Activated CD4-positive, alpha-beta T cell treated with anti-CD3 and anti-CD28 coated beads, Interleukin-2, amount 50 U/mL, for 24 hours (primary cell): ENCODE measurements around the gene NCKAP1.
"Not testable (repeated sequence)": the region's sequence is repeated elsewhere in the genome, so short reads cannot be mapped to it uniquely, and the experiment has no call there.

Experiments
- DNase-seq, 2 donors: peaks; one replicate each; pipeline ENCODE4 v3.0.0-alpha.2; 2020; ENCODE audit warnings: low read depth in 1 of 2, low spot score in 1 of 2

The NCKAP1 gene

GRCh38 chr2:182913064-182913463 lies 125.2 kb downstream of the NCKAP1 start:
- no peak for DNase-seq

- DNase-seq, result no peak
Observed at GRCh38 chr2:182912518-182912915, 125.7 kb downstream of the NCKAP1 start.

- no peak for DNase-seq
Observed at GRCh38 chr2:182911813-182912517, 126.3 kb downstream of the NCKAP1 start.

- DNase-seq, result no peak
Observed at GRCh38 chr2:182910965-182911364, 127.3 kb downstream of the NCKAP1 start.

- no peak for DNase-seq
Observed at GRCh38 chr2:182907081-182907830, 131.0 kb downstream of the NCKAP1 start.

- no peak for DNase-seq
Observed at GRCh38 chr2:182906454-182906853, 131.8 kb downstream of the NCKAP1 start.

- no peak for DNase-seq
Observed at GRCh38 chr2:182904844-182905243, 133.4 kb downstream of the NCKAP1 start.

- no peak for DNase-seq
Observed at GRCh38 chr2:182903566-182903965, 134.7 kb downstream of the NCKAP1 start.

- no peak for DNase-seq
Observed at GRCh38 chr2:182901748-182902147, 136.5 kb downstream of the NCKAP1 start.

- no peak for DNase-seq
Observed at GRCh38 chr2:182898718-182899117, 139.5 kb downstream of the NCKAP1 start.

- no peak for DNase-seq
Observed at GRCh38 chr2:182897137-182897536, 141.1 kb downstream of the NCKAP1 start.

GRCh38 chr2:182895798-182896197 lies 142.5 kb downstream of the NCKAP1 start:
- no peak for DNase-seq

- no peak for DNase-seq
Observed at GRCh38 chr2:182895169-182895568, 143.1 kb downstream of the NCKAP1 start.

GRCh38 chr2:182894174-182894573 lies 144.1 kb downstream of the NCKAP1 start:
- no peak for DNase-seq

- DNase-seq, result no peak
Observed at GRCh38 chr2:182893666-182894065, 144.6 kb downstream of the NCKAP1 start.

GRCh38 chr2:182893035-182893434 lies 145.2 kb downstream of the NCKAP1 start:
- DNase-seq, result not testable (repeated sequence)

GRCh38 chr2:182891611-182892010 lies 146.6 kb downstream of the NCKAP1 start:
- no peak for DNase-seq

GRCh38 chr2:182890773-182891378 lies 147.4 kb downstream of the NCKAP1 start:
- no peak for DNase-seq

GRCh38 chr2:182890305-182890704 lies 148.0 kb downstream of the NCKAP1 start:
- DNase-seq, result no peak

- DNase-seq, result no peak
Observed at GRCh38 chr2:182887753-182888415, 150.4 kb downstream of the NCKAP1 start.

GRCh38 chr2:182887093-182887492 lies 151.2 kb downstream of the NCKAP1 start:
- DNase-seq, result no peak

GRCh38 chr2:182885771-182886170 lies 152.5 kb downstream of the NCKAP1 start:
- DNase-seq, result no peak
